PC-3 (cell line): Measurements from ENCODE around the gene YTHDF1. TPM values are rescaled to one million over a fixed set of nuclear protein-coding genes. Genes with fewer than 3 reads are reported as not detected.

Experiments used
- ATAC-seq: fragments of 200-7000 bp; cut with Tn5 transposase; 2 replicates; pipeline ENCODE4 v1.9.1; 2020; ENCODE audit warnings: mild to moderate bottlenecking, moderate library complexity
- BruUV-seq: library from RNA; stranded (reverse); fragments of 400-500 nt; replicated peaks from 2 replicates; lab custom pipeline; 2021; lab: Mats Ljungman, UMichigan
- CTCF ChIA-PET: fragments of 300-600 bp; sonication (Branson Sonifier 250); formaldehyde crosslinking; loops from one replicate; lab custom pipeline; 2022; ENCODE audit warnings: antibody characterized with exemption; lab: Charles Lee
- POLR2A ChIA-PET: fragments of 300-600 bp; sonication (Branson Sonifier 250); formaldehyde crosslinking; loops from one replicate; lab custom pipeline; 2022; ENCODE audit warnings: antibody characterized with exemption; ENCODE audit not compliant: unreplicated experiment; lab: Charles Lee
- DNase-seq: peaks from one replicate; pipeline ENCODE4 v3.0.0-alpha.2; 2015
- H2AFZ ChIP-seq: fragments of 300-600 bp; sonication (generic); 2 replicates; pipeline ENCODE4 v1.6.0; 2016; ENCODE audit warnings: antibody characterized with exemption, low read length
- H3F3A ChIP-seq: fragments of 300-600 bp; sonication (generic); one replicate; pipeline ENCODE4 v1.6.0; 2017; ENCODE audit warnings: antibody characterized with exemption, low read length, control low read depth, mild to moderate bottlenecking; ENCODE audit not compliant: unreplicated experiment
- H3K27ac ChIP-seq: fragments of 300-600 bp; sonication (generic); 2 replicates; pipeline ENCODE4 v1.5.1; 2016; ENCODE audit warnings: mild to moderate bottlenecking, low read length
- H3K27me3 ChIP-seq: fragments of 300-600 bp; sonication (generic); 2 replicates; pipeline ENCODE4 v1.6.1; 2016; ENCODE audit warnings: low read length, mixed read lengths
- H3K36me3 ChIP-seq: fragments of 300-600 bp; sonication (generic); 2 replicates; pipeline ENCODE4 v1.6.1; 2016; ENCODE audit warnings: low read depth, mixed run types, low read length, mixed read lengths
- H3K4me1 ChIP-seq: fragments of 300-600 bp; sonication (generic); 2 replicates; pipeline ENCODE4 v1.5.1; 2016; ENCODE audit warnings: low read length; ENCODE audit not compliant: insufficient read depth
- H3K4me2 ChIP-seq: fragments of 300-600 bp; sonication (generic); 2 replicates; pipeline ENCODE4 v1.6.0; 2016; ENCODE audit warnings: low read length
- H3K4me3 ChIP-seq: fragments of 300-600 bp; sonication (generic); 2 replicates; pipeline ENCODE4 v1.5.1; 2016; ENCODE audit warnings: mild to moderate bottlenecking, low read length, mixed read lengths
- H3K79me2 ChIP-seq: fragments of 300-600 bp; sonication (generic); 2 replicates; pipeline ENCODE4 v1.6.1; 2017; ENCODE audit warnings: low read length, mixed read lengths
- H3K9ac ChIP-seq: fragments of 300-600 bp; sonication (generic); 2 replicates; pipeline ENCODE4 v1.6.0; 2016; ENCODE audit warnings: mild to moderate bottlenecking, low read length
- H3K9me2 ChIP-seq: fragments of 300-600 bp; sonication (generic); replicated peaks from 2 replicates; pipeline ENCODE4 v1.6.1; 2016; ENCODE audit warnings: mixed run types, low read length, mixed read lengths
- H3K9me3 ChIP-seq: fragments of 300-600 bp; sonication (generic); 2 replicates; pipeline ENCODE4 v1.6.1; 2016; ENCODE audit warnings: low read length, mixed read lengths
- H4K20me1 ChIP-seq: fragments of 300-600 bp; sonication (generic); 2 replicates; pipeline ENCODE4 v1.6.1; 2016; ENCODE audit warnings: low read length, mixed read lengths
- EZH2 ChIP-seq: fragments of 300-600 bp; sonication (generic); IDR thresholded peaks from one replicate; pipeline ENCODE4 v1.6.1; 2017; ENCODE audit warnings: antibody characterized with exemption, mild to moderate bottlenecking, low read length; ENCODE audit not compliant: unreplicated experiment
- EZH2phosphoT487 ChIP-seq: fragments of 300-600 bp; sonication (generic); IDR thresholded peaks from 2 replicates; pipeline ENCODE4 v1.6.1; 2018; ENCODE audit warnings: mild to moderate bottlenecking, antibody characterized with exemption, low read length, borderline replicate concordance
- intact Hi-C: fragments of 100-400 bp; cut with micrococcal nuclease; formaldehyde crosslinking; loops from 2 replicates; pipeline ENCODE4 v1.9.0; 2023
- total RNA-seq: library from RNA; depleted of rRNA; stranded (reverse); fragments of >200 nt; gene quantifications from 2 replicates; pipeline ENCODE4 v1.2.3, GENCODE V29; 2014
- TF ChIP-seq, protein P1 (sequence below): fragments of 300-600 bp; sonication (generic); conservative IDR thresholded peaks from 2 replicates; pipeline ENCODE4 v1.5.1; 2017; ENCODE audit warnings: antibody characterized with exemption, low read depth, mild to moderate bottlenecking, low read length

Gene YTHDF1
- total RNA-seq, 1 experiment from 2014 or later, result 30.0 TPM

DNA sequence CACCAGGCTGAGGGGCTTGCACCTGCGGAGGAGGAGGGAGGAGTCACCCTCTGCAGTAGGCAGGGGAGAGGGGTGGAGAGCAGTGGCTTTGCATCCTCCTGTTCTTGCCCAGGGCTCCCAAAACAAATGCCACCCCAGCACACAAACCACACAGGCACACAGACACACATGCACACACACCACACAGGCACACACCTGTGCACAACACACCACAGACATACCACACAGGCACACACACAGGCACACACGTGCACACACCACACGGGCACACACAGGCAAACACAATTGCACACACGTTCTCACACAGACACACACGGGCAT is 26.6 kb downstream of the YTHDF1 start:
- CTCF ChIA-PET, result no interaction called here
- Histone ChIP-seq H2AFZ (no peak overlapping the region), H3K27me3 (no peaks in the 10 kb centered on the region), H3K4me1 (peaks cover 10% of the 10 kb centered on the region), H3F3A (no peaks in the 10 kb centered on the region), H3K27ac (no peak overlapping the region), H3K9me2 (no peaks in the 10 kb centered on the region), H3K4me2 (no peak overlapping the region), H3K4me3 (no peak overlapping the region), H3K79me2 (no peaks in the 10 kb centered on the region), H3K36me3 (no peaks in the 10 kb centered on the region), H4K20me1 (peaks cover 4% of the 10 kb centered on the region; the same call in 1 of the 2 replicates), H3K9me3 (no peaks in the 10 kb centered on the region), H3K9ac (no peak overlapping the region)
- ATAC-seq (no peak), DNase-seq (no peak)
- POLR2A ChIA-PET, result no interaction called here
- intact Hi-C loops, result no loop called here
- TF ChIP-seq EZH2phosphoT487 (no peak), EZH2 (no peak)
- TF ChIP-seq, protein P1, sequence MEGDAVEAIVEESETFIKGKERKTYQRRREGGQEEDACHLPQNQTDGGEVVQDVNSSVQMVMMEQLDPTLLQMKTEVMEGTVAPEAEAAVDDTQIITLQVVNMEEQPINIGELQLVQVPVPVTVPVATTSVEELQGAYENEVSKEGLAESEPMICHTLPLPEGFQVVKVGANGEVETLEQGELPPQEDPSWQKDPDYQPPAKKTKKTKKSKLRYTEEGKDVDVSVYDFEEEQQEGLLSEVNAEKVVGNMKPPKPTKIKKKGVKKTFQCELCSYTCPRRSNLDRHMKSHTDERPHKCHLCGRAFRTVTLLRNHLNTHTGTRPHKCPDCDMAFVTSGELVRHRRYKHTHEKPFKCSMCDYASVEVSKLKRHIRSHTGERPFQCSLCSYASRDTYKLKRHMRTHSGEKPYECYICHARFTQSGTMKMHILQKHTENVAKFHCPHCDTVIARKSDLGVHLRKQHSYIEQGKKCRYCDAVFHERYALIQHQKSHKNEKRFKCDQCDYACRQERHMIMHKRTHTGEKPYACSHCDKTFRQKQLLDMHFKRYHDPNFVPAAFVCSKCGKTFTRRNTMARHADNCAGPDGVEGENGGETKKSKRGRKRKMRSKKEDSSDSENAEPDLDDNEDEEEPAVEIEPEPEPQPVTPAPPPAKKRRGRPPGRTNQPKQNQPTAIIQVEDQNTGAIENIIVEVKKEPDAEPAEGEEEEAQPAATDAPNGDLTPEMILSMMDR, result no peak
- BruUV-seq, result no TSS peak

DNA sequence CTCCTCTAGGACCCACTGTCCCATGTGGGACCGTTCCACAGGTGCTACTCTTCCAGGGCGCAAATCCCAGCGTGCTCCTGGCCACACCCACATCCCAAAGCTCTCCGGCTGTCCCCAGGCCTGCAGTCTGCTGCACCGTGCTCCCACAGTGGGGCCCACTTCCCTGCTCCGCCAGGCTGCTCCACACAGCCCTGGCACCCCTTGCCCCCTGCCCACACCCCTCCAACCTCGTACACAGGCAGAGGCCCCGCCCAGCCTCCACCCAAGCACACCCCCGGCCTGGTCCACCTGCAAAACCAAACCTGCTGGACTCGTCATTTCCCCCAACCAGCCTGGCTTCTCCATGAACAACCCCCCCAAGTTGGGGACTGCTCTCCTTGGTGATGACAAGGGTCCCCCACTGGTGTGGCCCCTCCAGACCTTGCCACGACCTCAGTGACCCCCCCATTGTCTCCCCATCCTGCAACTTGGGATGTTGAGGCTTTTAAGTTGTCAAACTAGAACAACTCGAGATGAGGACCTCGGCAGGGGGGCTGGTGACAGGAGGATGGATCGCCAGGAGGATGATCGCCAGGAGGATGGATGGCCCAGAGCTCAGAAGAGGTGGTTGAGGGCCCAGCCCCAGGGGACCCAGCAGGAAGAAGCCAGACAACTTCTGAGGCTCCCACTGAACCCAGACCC is 27.1 kb downstream of the YTHDF1 start:
- H4K20me1 ChIP-seq, result no peaks in the 10 kb centered on the region
- ChIA-PET CTCF (no interaction called here), POLR2A (no interaction called here)
- H3K27me3 ChIP-seq, result no peaks in the 10 kb centered on the region
- intact Hi-C loops, result no loop called here
- no peak overlapping the region for H3K9ac ChIP-seq
- H3K9me2 ChIP-seq, result no peaks in the 10 kb centered on the region
- no peaks in the 10 kb centered on the region for H3K36me3 ChIP-seq
- TF ChIP-seq EZH2phosphoT487 (no peak), EZH2 (no peak)
- TF ChIP-seq, protein P1, result no peak
- H3K9me3 ChIP-seq, result no peaks in the 10 kb centered on the region
- H3K4me2 ChIP-seq, result no peak overlapping the region
- no TSS peak for BruUV-seq
- H3K4me3 ChIP-seq, result no peak overlapping the region
- no peaks in the 10 kb centered on the region for H3K79me2 ChIP-seq
- peaks cover 10% of the 10 kb centered on the region for H3K4me1 ChIP-seq
- H3F3A ChIP-seq, result no peaks in the 10 kb centered on the region
- H2AFZ ChIP-seq, result no peak overlapping the region
- DNase-seq, result no peak
- no peak overlapping the region for H3K27ac ChIP-seq
- ATAC-seq, result no peak

DNA sequence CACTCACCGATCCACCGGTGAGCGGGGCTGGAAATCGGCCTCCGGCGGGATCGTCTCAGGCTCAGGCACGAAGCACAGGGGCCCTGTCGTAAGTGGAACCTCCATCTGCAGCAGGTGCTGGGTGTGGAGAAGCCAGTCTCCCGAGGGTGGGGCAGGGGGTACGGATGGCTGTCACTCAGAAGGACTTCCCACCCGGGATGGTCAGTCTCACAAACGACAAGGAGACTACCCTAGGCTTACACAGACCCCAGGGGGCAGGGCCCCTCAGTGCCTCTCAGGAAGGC is 27.8 kb downstream of the YTHDF1 start:
- intact Hi-C loops, result no loop called here
- ChIA-PET POLR2A (no interaction called here), CTCF (no interaction called here)
- no peaks in the 10 kb centered on the region for H3K9me3 ChIP-seq
- H3K4me3 ChIP-seq, result no peak overlapping the region
- no peak overlapping the region for H3K4me2 ChIP-seq
- no peaks in the 10 kb centered on the region for H3K36me3 ChIP-seq
- TF ChIP-seq, protein P1, result no peak
- TF ChIP-seq EZH2, result no peak
- no peak for TF ChIP-seq EZH2phosphoT487
- H3K27ac ChIP-seq, result no peak overlapping the region
- ATAC-seq (no peak), DNase-seq (no peak)
- H3K9ac ChIP-seq, result no peak overlapping the region
- no peaks in the 10 kb centered on the region for H3F3A ChIP-seq
- H3K79me2 ChIP-seq, result no peaks in the 10 kb centered on the region
- no peaks in the 10 kb centered on the region for H3K27me3 ChIP-seq
- no peak overlapping the region for H2AFZ ChIP-seq
- no peaks in the 10 kb centered on the region for H3K9me2 ChIP-seq
- no peaks in the 10 kb centered on the region for H4K20me1 ChIP-seq
- no TSS peak for BruUV-seq
- peaks cover 10% of the 10 kb centered on the region for H3K4me1 ChIP-seq
